ENCODE measurements around the gene TMED4.

- no peak for TF ChIP-seq CTCF (IDR thresholded peaks at IDR 0.05)
- TF ChIP-seq EZH2 (IDR thresholded peaks at IDR 0.05; ENCODE audit: borderline replicate concordance, insufficient read depth, low read depth, low read length, poor library complexity, severe bottlenecking) = no peak
Measured at GRCh38 chr7:44568771-44569560, 13.1 kb downstream of the TMED4 start.

All from B cell (primary cell).